PC-9 (cell line): Measurements from ENCODE around the gene HNRNPLL. TPM values are rescaled to one million over a fixed set of nuclear protein-coding genes. Genes with fewer than 3 reads are reported as not detected.

Experiments
- BruUV-seq: library from RNA; stranded (reverse); fragments of 400-500 nt; replicated peaks from 2 replicates; lab custom pipeline; 2021; lab: Mats Ljungman, UMichigan
- CTCF ChIA-PET: fragments of 300-600 bp; sonication (Branson Sonifier 250); formaldehyde crosslinking; loops from one replicate; lab custom pipeline; 2022; ENCODE audit warnings: antibody characterized with exemption; lab: Charles Lee
- POLR2A ChIA-PET: fragments of 300-600 bp; sonication (Branson Sonifier 250); formaldehyde crosslinking; loops from one replicate; lab custom pipeline; 2022; ENCODE audit warnings: antibody characterized with exemption; ENCODE audit not compliant: unreplicated experiment; lab: Charles Lee
- DNase-seq, 2 experiments: peaks; one replicate each; pipeline versions ENCODE4 v3.0.0 to v3.0.0-alpha.2; 2015 to 2022; ENCODE audit warnings: mixed read lengths in 1 of 2
- H2AFZ ChIP-seq: fragments of 200-600 bp; sonication (generic); 2 replicates; pipeline ENCODE4 v1.8.1; 2017; ENCODE audit warnings: antibody characterized with exemption
- H3F3A ChIP-seq: fragments of 200-600 bp; sonication (generic); 2 replicates; pipeline ENCODE4 v1.8.1; 2017; ENCODE audit warnings: antibody characterized with exemption, mild to moderate bottlenecking, low read depth; ENCODE audit not compliant: insufficient read depth
- H3K27ac ChIP-seq: fragments of 200-600 bp; sonication (generic); 2 replicates; pipeline ENCODE4 v1.6.1; 2016; ENCODE audit warnings: mixed run types
- H3K27me3 ChIP-seq: fragments of 200-600 bp; sonication (generic); 2 replicates; pipeline ENCODE4 v1.6.1; 2016; ENCODE audit warnings: low read depth, mixed run types; ENCODE audit not compliant: insufficient read depth
- H3K36me3 ChIP-seq: fragments of 200-600 bp; sonication (generic); 2 replicates; pipeline ENCODE4 v1.6.1; 2016; ENCODE audit warnings: low read depth, mixed run types
- H3K4me1 ChIP-seq: fragments of 200-600 bp; sonication (generic); replicated peaks from 2 replicates; pipeline ENCODE4 v1.6.1; 2016; ENCODE audit warnings: mixed run types; ENCODE audit not compliant: insufficient read depth
- H3K4me2 ChIP-seq: fragments of 200-600 bp; sonication (generic); 2 replicates; pipeline ENCODE4 v1.6.1; 2017; ENCODE audit warnings: mixed run types
- H3K4me3 ChIP-seq: fragments of 200-600 bp; sonication (generic); 2 replicates; pipeline ENCODE4 v1.6.1; 2016; ENCODE audit warnings: mixed run types
- H3K79me2 ChIP-seq: fragments of 200-600 bp; sonication (generic); 2 replicates; pipeline ENCODE4 v1.6.1; 2017; ENCODE audit warnings: low read depth, mixed run types
- H3K9me2 ChIP-seq: fragments of 200-600 bp; sonication (generic); 2 replicates; pipeline ENCODE4 v1.8.1; 2017; ENCODE audit warnings: mild to moderate bottlenecking; ENCODE audit not compliant: insufficient read depth
- H3K9me3 ChIP-seq: fragments of 200-600 bp; sonication (generic); 2 replicates; pipeline ENCODE4 v1.8.1; 2016; ENCODE audit warnings: low read depth; ENCODE audit not compliant: insufficient read depth
- H4K20me1 ChIP-seq: fragments of 200-600 bp; sonication (generic); 2 replicates; pipeline ENCODE4 v1.8.1; 2017; ENCODE audit not compliant: insufficient read depth
- EZH2 ChIP-seq: fragments of 200-600 bp; sonication (generic); IDR thresholded peaks from 2 replicates; pipeline ENCODE4 v1.8.0; 2017; ENCODE audit warnings: antibody characterized with exemption, low read depth
- intact Hi-C: fragments of 100-400 bp; cut with micrococcal nuclease; formaldehyde crosslinking; loops from one replicate; pipeline ENCODE4 v1.10.0; 2022; ENCODE audit not compliant: unreplicated experiment
- total RNA-seq: library from RNA; stranded (reverse); gene quantifications from 2 replicates; pipeline ENCODE4 v1.2.3, GENCODE V29; 2021
- TF ChIP-seq, protein P1 (sequence below): fragments of 200-600 bp; sonication (generic); conservative IDR thresholded peaks from 2 replicates; pipeline ENCODE4 v1.6.1; 2017; ENCODE audit warnings: mixed run types, antibody characterized with exemption, mild to moderate bottlenecking, moderate library complexity

Gene HNRNPLL
- total RNA-seq, 1 experiment from 2014 or later = 38.1 TPM

DNA sequence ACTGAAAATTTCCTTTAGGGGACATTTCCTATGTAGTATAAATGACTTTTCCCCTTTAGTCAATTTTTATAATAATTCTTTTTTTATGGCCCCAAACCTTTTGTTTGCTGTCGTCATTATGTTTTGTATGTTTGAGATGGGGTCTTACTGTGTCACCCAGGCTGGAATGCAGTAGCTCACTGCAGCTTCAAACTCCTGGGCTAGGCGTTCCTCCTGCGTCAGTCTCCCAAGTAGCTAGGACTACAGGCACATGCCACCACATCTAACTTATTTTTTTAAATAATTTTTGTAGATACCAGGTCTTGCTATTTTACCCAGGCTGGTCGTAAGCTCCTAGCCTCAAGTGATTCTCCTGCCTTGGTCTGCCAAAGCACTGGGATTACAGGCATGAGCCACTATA, 32.4 kb upstream of the HNRNPLL start:
- Histone ChIP-seq H3K27ac (no peak overlapping the region), H3K36me3 (no peaks in the 10 kb centered on the region), H2AFZ (no peak overlapping the region), H3K9me3 (no peaks in the 10 kb centered on the region), H3K4me2 (no peak overlapping the region), H3K4me1 (peaks cover 8% of the 10 kb centered on the region), H3K4me3 (no peak overlapping the region), H4K20me1 (no peaks in the 10 kb centered on the region), H3K9me2 (no peaks in the 10 kb centered on the region; the same call in 1 of the 2 replicates), H3K27me3 (no peaks in the 10 kb centered on the region), H3K79me2 (no peaks in the 10 kb centered on the region), H3F3A (no peaks in the 10 kb centered on the region)
- intact Hi-C loops = no loop called here
- no peak for DNase-seq
- no TSS peak for BruUV-seq
- no peak for TF ChIP-seq EZH2
- TF ChIP-seq, protein P1, sequence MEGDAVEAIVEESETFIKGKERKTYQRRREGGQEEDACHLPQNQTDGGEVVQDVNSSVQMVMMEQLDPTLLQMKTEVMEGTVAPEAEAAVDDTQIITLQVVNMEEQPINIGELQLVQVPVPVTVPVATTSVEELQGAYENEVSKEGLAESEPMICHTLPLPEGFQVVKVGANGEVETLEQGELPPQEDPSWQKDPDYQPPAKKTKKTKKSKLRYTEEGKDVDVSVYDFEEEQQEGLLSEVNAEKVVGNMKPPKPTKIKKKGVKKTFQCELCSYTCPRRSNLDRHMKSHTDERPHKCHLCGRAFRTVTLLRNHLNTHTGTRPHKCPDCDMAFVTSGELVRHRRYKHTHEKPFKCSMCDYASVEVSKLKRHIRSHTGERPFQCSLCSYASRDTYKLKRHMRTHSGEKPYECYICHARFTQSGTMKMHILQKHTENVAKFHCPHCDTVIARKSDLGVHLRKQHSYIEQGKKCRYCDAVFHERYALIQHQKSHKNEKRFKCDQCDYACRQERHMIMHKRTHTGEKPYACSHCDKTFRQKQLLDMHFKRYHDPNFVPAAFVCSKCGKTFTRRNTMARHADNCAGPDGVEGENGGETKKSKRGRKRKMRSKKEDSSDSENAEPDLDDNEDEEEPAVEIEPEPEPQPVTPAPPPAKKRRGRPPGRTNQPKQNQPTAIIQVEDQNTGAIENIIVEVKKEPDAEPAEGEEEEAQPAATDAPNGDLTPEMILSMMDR = no peak
- POLR2A ChIA-PET = no interaction called here
- CTCF ChIA-PET = no interaction called here

DNA sequence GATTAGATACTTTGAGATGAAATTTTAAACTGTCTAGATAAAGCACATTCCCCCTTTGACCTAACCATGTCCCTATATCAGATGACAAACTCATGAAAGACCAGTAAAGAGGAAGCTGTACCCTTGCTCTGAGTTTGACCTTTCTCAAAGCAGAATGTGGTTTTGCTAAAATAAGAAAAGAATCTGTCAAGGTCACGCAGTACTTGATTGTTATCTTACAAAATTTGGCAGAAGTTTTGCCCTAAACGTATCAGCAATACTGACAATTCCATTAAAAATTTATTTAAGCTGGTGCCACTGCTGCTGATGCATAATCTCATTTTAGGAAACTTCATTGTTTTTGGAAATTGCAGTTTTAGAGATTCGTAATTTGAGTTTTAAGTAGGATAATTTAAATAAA, 32.0 kb upstream of the HNRNPLL start:
- H3K9me2 ChIP-seq = no peaks in the 10 kb centered on the region; the same call in 1 of the 2 replicates
- no peak overlapping the region for H3K4me3 ChIP-seq
- POLR2A ChIA-PET = no interaction called here
- H3K9me3 ChIP-seq = no peaks in the 10 kb centered on the region
- CTCF ChIA-PET = no interaction called here
- H4K20me1 ChIP-seq = no peaks in the 10 kb centered on the region
- H2AFZ ChIP-seq = no peak overlapping the region
- H3K4me2 ChIP-seq = no peak overlapping the region
- no peak for DNase-seq
- no peaks in the 10 kb centered on the region for H3K79me2 ChIP-seq
- intact Hi-C loops = no loop called here
- no peaks in the 10 kb centered on the region for H3F3A ChIP-seq
- BruUV-seq = no TSS peak
- no peaks in the 10 kb centered on the region for H3K27me3 ChIP-seq
- no peak for TF ChIP-seq EZH2
- TF ChIP-seq, protein P1 = no peak
- peaks cover 8% of the 10 kb centered on the region for H3K4me1 ChIP-seq
- no peaks in the 10 kb centered on the region for H3K36me3 ChIP-seq
- H3K27ac ChIP-seq = no peak overlapping the region

DNA sequence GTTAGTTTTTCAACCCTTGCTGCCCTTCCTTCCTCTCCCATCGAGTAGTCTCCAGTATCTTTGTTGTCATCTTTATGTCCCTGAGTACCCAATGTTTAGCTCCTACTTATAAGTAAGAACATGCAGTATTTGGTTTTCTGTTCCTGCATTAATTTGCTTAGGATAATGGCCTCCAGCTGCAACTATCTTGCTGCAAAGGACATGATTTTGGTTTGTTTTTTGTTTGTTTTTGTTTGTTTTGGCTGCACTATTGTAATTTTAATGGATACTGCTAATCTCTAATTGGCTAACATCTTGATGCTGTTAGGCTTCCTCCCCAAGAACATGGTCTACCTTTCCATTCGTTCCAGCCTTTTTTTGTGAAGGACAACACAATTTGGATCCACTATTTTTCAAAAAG, 31.2 kb upstream of the HNRNPLL start:
- H3K4me2 ChIP-seq = no peak overlapping the region
- no peaks in the 10 kb centered on the region for H3K9me3 ChIP-seq
- no peaks in the 10 kb centered on the region for H3K79me2 ChIP-seq
- no peak overlapping the region for H3K4me3 ChIP-seq
- H3K9me2 ChIP-seq = no peaks in the 10 kb centered on the region; the same call in 1 of the 2 replicates
- H3K27ac ChIP-seq = no peak overlapping the region
- H3K27me3 ChIP-seq = no peaks in the 10 kb centered on the region
- BruUV-seq = no TSS peak
- H3K36me3 ChIP-seq = no peaks in the 10 kb centered on the region
- DNase-seq = no peak
- intact Hi-C loops = no loop called here
- no peak overlapping the region for H2AFZ ChIP-seq
- H4K20me1 ChIP-seq = no peaks in the 10 kb centered on the region
- H3F3A ChIP-seq = no peaks in the 10 kb centered on the region
- TF ChIP-seq EZH2 = no peak
- TF ChIP-seq, protein P1 = no peak
- ChIA-PET CTCF (no interaction called here), POLR2A (no interaction called here)
- H3K4me1 ChIP-seq = peaks cover 8% of the 10 kb centered on the region
